Liver (tissue), 9 donors: ENCODE measurements around the gene NR6A1. TPM values are rescaled to one million over a fixed set of nuclear protein-coding genes. Genes with fewer than 3 reads are reported as not detected.

Experiments used
- DNase-seq: peaks from one replicate; pipeline ENCODE4 v3.0.0-alpha.2; 2017; ENCODE audit warnings: low spot score
- H3K27ac ChIP-seq, 2 donors: one replicate each; pipeline ENCODE4 v1.7.0; 2013; ENCODE audit warnings: inconsistent platforms in 2 of 2, low read length in 2 of 2, control low read depth in 1 of 2, low read depth in 1 of 2, mild to moderate bottlenecking in 1 of 2
- H3K27me3 ChIP-seq, 4 donors: one replicate each; pipeline versions ENCODE4 v1.6.1 to v1.7.0; 2013; ENCODE audit warnings: low read length in 3 of 4, inconsistent platforms in 1 of 4, mild to moderate bottlenecking in 1 of 4, moderate library complexity in 1 of 4; ENCODE audit not compliant: control insufficient read depth in 4 of 4, insufficient read depth in 4 of 4
- H3K36me3 ChIP-seq, 4 donors: one replicate each; pipeline versions ENCODE4 v1.6.1 to v1.7.0; 2013; ENCODE audit warnings: low read length in 3 of 4, mild to moderate bottlenecking in 3 of 4, low read depth in 1 of 4, moderate library complexity in 1 of 4; ENCODE audit not compliant: control insufficient read depth in 4 of 4, insufficient read depth in 3 of 4
- H3K4me1 ChIP-seq, 4 donors: one replicate each; pipeline versions ENCODE4 v1.6.1 to v1.7.0; 2013; ENCODE audit warnings: low read length in 3 of 4, mild to moderate bottlenecking in 3 of 4, moderate library complexity in 1 of 4; ENCODE audit not compliant: control insufficient read depth in 4 of 4, insufficient read depth in 4 of 4
- H3K4me3 ChIP-seq, 3 donors: one replicate each; pipeline versions ENCODE4 v1.6.1 to v1.7.0; 2013; ENCODE audit warnings: low read length in 3 of 3, control low read depth in 1 of 3, low read depth in 1 of 3, mild to moderate bottlenecking in 1 of 3
- H3K9ac ChIP-seq, 2 donors: one replicate each; pipeline ENCODE4 v1.7.0; 2013; ENCODE audit warnings: low read length in 2 of 2, mild to moderate bottlenecking in 2 of 2, moderate library complexity in 2 of 2, control low read depth in 1 of 2, low read depth in 1 of 2
- H3K9me3 ChIP-seq, 4 donors: one replicate each; pipeline versions ENCODE4 v1.6.1 to v1.7.0; 2013; ENCODE audit warnings: low read length in 3 of 4; ENCODE audit not compliant: control insufficient read depth in 4 of 4
- ATF3 ChIP-seq: IDR thresholded peaks from 2 replicates; pipeline ENCODE4 v1.6.1; 2016; ENCODE audit warnings: antibody characterized with exemption
- CTCF ChIP-seq: fragments of 150-350 bp; IDR thresholded peaks from 2 replicates; pipeline ENCODE4 v1.5.1; 2017; ENCODE audit warnings: improper control_type of control experiment, low read depth, low read length; ENCODE audit not compliant: missing input control
- FOXA1 ChIP-seq: IDR thresholded peaks from 2 replicates; pipeline ENCODE4 v1.6.1; 2016; ENCODE audit warnings: antibody characterized with exemption
- FOXA2 ChIP-seq: IDR thresholded peaks from 2 replicates; pipeline ENCODE4 v1.6.1; 2016; ENCODE audit warnings: antibody characterized with exemption
- GABPA ChIP-seq, 2 donors: IDR thresholded peaks in 1 of 2; conservative IDR thresholded peaks in 1 of 2; 2 replicates each; pipeline ENCODE4 v1.6.1; 2016; ENCODE audit warnings: antibody characterized with exemption in 2 of 2, mild to moderate bottlenecking in 1 of 2, moderate library complexity in 1 of 2
- HNF4A ChIP-seq, 2 donors: conservative IDR thresholded peaks; 2 replicates each; pipeline ENCODE4 v1.6.1; 2016; ENCODE audit warnings: antibody characterized with exemption in 2 of 2, mild to moderate bottlenecking in 2 of 2
- JUND ChIP-seq, 2 donors: IDR thresholded peaks; 2 replicates each; pipeline ENCODE4 v1.6.1; 2016; ENCODE audit warnings: antibody characterized with exemption in 2 of 2
- MAX ChIP-seq: IDR thresholded peaks from 2 replicates; pipeline ENCODE4 v1.6.1; 2016; ENCODE audit warnings: antibody characterized with exemption
- NR2F2 ChIP-seq: IDR thresholded peaks from 2 replicates; pipeline ENCODE4 v1.6.1; 2016; ENCODE audit warnings: antibody characterized with exemption
- RAD21 ChIP-seq, 2 donors: IDR thresholded peaks; 2 replicates each; pipeline ENCODE4 v1.6.1; 2016; ENCODE audit warnings: antibody characterized with exemption in 2 of 2, mild to moderate bottlenecking in 2 of 2
- RXRA ChIP-seq, 2 donors: IDR thresholded peaks; 2 replicates each; pipeline ENCODE4 v1.6.1; 2017 to 2018; ENCODE audit warnings: antibody characterized with exemption in 2 of 2, mild to moderate bottlenecking in 1 of 2
- TAF1 ChIP-seq: conservative IDR thresholded peaks from 2 replicates; pipeline ENCODE4 v1.6.1; 2016; ENCODE audit warnings: antibody characterized with exemption, mild to moderate bottlenecking
- YY1 ChIP-seq: IDR thresholded peaks from 2 replicates; pipeline ENCODE4 v1.6.1; 2016; ENCODE audit warnings: antibody characterized with exemption, mild to moderate bottlenecking
- ZBTB33 ChIP-seq: IDR thresholded peaks from 2 replicates; pipeline ENCODE4 v1.6.1; 2016; ENCODE audit warnings: antibody characterized with exemption
- WGBS: extraction: QIAGEN DNeasy Blood & Tissue Kit; methylation state at CpG from one replicate; pipeline ENCODE4 v1.1.7; 2013; 5-methylcytosine and 5-hydroxymethylcytosine counted together
- polyA plus RNA-seq, 2 donors: library from polyadenylated mRNA; stranded (reverse) in 1 of 2; unstranded in 1 of 2; fragments of 200-250 nt in 1 of 2; fragments of >200 nt in 1 of 2; fragmentation: Nextera tagmentation in 1 of 2; extraction: Ambion mirVana in 1 of 2; gene quantifications; one replicate each; pipeline versions ENCODE4 v1.2.1 to v1.2.3, GENCODE V29; 2013 to 2015
- total RNA-seq, 2 donors: library from RNA; depleted of rRNA; stranded (reverse); fragments of >200 nt; gene quantifications; one replicate each; pipeline ENCODE4 v1.2.3, GENCODE V29; 2014
- donor health status: healthy.
- donor health status: healthy.
- donor health status: healthy.
- donor health status: healthy.
- donor health status: healthy.

The NR6A1 gene
- total and polyA plus RNA-seq, 4 donors: 0.72 to 6.1 (median 2.1) TPM

GRCh38 chr9:124549016-124549415 lies 222.1 kb downstream of the NR6A1 start:
- 69% methylated on average over 1 of the region's 1 CpG for WGBS
- no peak for DNase-seq
- H3K27me3 ChIP-seq: no peaks in the 10 kb centered on the region
- H3K36me3 ChIP-seq: no peaks in the 10 kb centered on the region
- H3K9me3 ChIP-seq: no peaks in the 10 kb centered on the region
- H3K4me3 ChIP-seq: no peak overlapping the region
- H3K9ac ChIP-seq: no peak overlapping the region
- H3K27ac ChIP-seq: no peak overlapping the region
- no peaks in the 10 kb centered on the region for H3K4me1 ChIP-seq
- no peak for TF ChIP-seq ATF3
- TF ChIP-seq YY1: no peak
- TF ChIP-seq FOXA2: no peak
- TF ChIP-seq FOXA1: no peak

- Histone ChIP-seq H3K27ac (no peak overlapping the region), H3K4me3 (no peak overlapping the region), H3K36me3 (peaks cover 0 to 4% (median 1%) of the 10 kb centered on the region in 4 donors), H3K9ac (no peak overlapping the region), H3K27me3 (no peaks in the 10 kb centered on the region), H3K4me1 (no peaks in the 10 kb centered on the region), H3K9me3 (no peaks in the 10 kb centered on the region)
- 96% methylated on average over 2 of the region's 2 CpGs for WGBS
- no peak for DNase-seq
- TF ChIP-seq JUND (IDR thresholded peaks at IDR 0.05) (no peak), TAF1 (no peak), MAX (no peak), RXRA (IDR thresholded peaks at IDR 0.05) (no peak), GABPA (IDR thresholded peaks at IDR 0.05 in 1 of 2, conservative IDR thresholded peaks at IDR 0.05 in 1 of 2) (no peak), YY1 (no peak)
Measured at GRCh38 chr9:124544535-124544934, 226.6 kb downstream of the NR6A1 start.

GRCh38 chr9:124541824-124542223 lies 229.3 kb downstream of the NR6A1 start:
- Histone ChIP-seq H3K36me3 (peaks cover 0 to 14% (median 2%) of the 10 kb centered on the region in 4 donors), H3K4me3 (no peak overlapping the region), H3K9me3 (no peaks in the 10 kb centered on the region), H3K27ac (no peak overlapping the region), H3K9ac (no peak overlapping the region), H3K27me3 (no peaks in the 10 kb centered on the region), H3K4me1 (no peaks in the 10 kb centered on the region)
- no peak for TF ChIP-seq ZBTB33
- no peak for DNase-seq

GRCh38 chr9:124537926-124538325 lies 233.2 kb downstream of the NR6A1 start:
- Histone ChIP-seq H3K9me3 (no peaks in the 10 kb centered on the region), H3K27ac (no peak overlapping the region), H3K27me3 (no peaks in the 10 kb centered on the region), H3K4me3 (no peak overlapping the region), H3K9ac (no peak overlapping the region), H3K36me3 (peaks cover 2 to 20% (median 5%) of the 10 kb centered on the region in 4 donors), H3K4me1 (no peaks in the 10 kb centered on the region)
- DNase-seq: peak; percentile 39
- WGBS: 92% methylated on average over 8 of the region's 8 CpGs
- TF ChIP-seq FOXA2 (no peak), JUND (IDR thresholded peaks at IDR 0.05) (no peak), CTCF (no peak), HNF4A (conservative IDR thresholded peaks at IDR 0.05) (no peak), NR2F2 (no peak), RAD21 (IDR thresholded peaks at IDR 0.05) (no peak), ZBTB33 (no peak)
